ENCODE data around the gene WFDC6. TPM values are rescaled to one million over a fixed set of nuclear protein-coding genes. Genes with fewer than 3 reads are reported as not detected.

WFDC6 gene
- total and polyA plus RNA-seq, 2 experiments from 2014 or later, result not detected

DNA sequence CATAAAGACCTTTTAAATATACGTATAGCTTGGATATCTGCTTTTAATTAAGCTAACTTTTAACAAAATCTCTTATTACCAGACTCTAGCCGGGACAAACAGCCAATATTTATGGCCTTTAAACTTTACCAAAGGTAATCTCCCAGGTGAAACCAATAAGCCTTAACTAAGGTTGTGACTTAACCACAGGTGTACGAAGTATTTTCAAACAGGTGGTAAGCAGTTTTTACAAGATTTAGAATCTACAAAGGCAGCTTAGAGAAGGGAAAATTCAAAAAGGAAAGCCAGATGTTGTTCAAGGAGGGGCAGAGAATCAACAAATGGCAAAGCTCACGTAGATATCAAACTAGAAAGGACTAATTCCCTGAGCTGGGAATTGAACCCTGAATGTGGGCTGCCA, 53.9 kb downstream of the WFDC6 start:
- H3K4me1 ChIP-seq (ENCODE audit: low read depth), result no peaks in the 10 kb centered on the region
- H3K36me3 ChIP-seq, result no peaks in the 10 kb centered on the region
- H3K27me3 ChIP-seq, result no peaks in the 10 kb centered on the region
- no peak overlapping the region for H3K4me3 ChIP-seq
- H3K27ac ChIP-seq, result no peak overlapping the region
- no peaks in the 10 kb centered on the region for H3K9me3 ChIP-seq (ENCODE audit: low read depth)
- TF ChIP-seq, protein P1, sequence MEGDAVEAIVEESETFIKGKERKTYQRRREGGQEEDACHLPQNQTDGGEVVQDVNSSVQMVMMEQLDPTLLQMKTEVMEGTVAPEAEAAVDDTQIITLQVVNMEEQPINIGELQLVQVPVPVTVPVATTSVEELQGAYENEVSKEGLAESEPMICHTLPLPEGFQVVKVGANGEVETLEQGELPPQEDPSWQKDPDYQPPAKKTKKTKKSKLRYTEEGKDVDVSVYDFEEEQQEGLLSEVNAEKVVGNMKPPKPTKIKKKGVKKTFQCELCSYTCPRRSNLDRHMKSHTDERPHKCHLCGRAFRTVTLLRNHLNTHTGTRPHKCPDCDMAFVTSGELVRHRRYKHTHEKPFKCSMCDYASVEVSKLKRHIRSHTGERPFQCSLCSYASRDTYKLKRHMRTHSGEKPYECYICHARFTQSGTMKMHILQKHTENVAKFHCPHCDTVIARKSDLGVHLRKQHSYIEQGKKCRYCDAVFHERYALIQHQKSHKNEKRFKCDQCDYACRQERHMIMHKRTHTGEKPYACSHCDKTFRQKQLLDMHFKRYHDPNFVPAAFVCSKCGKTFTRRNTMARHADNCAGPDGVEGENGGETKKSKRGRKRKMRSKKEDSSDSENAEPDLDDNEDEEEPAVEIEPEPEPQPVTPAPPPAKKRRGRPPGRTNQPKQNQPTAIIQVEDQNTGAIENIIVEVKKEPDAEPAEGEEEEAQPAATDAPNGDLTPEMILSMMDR (IDR thresholded peaks at IDR 0.05; ENCODE audit: low read depth, low read length), result no peak
- no peak for DNase-seq (ENCODE audit: low read depth in 1 of 2, low spot score in 1 of 2)

GRCh38 chr20:45484676-45485075, 54.6 kb downstream of the WFDC6 start:
- no peak for DNase-seq (ENCODE audit: low read depth in 1 of 2, low spot score in 1 of 2)
- TF ChIP-seq, protein P1 (IDR thresholded peaks at IDR 0.05; ENCODE audit: low read depth, low read length), result no peak
- Histone ChIP-seq H3K27ac (no peak overlapping the region), H3K4me1 (ENCODE audit: low read depth) (no peaks in the 10 kb centered on the region), H3K27me3 (no peaks in the 10 kb centered on the region), H3K9me3 (ENCODE audit: low read depth) (no peaks in the 10 kb centered on the region), H3K4me3 (no peak overlapping the region), H3K36me3 (no peaks in the 10 kb centered on the region)

Other genes with a start within 250 kb of the WFDC6 start
- gene RBPJL, start 232.6 kb downstream of the WFDC6 start, total RNA-seq, result not detected in 2 replicates
- not detected in 2 replicates for gene RBPJL, start 232.6 kb downstream of the WFDC6 start, polyA plus RNA-seq
- not detected in 2 replicates for gene MATN4, start 231.2 kb downstream of the WFDC6 start, total RNA-seq
- gene MATN4, start 231.2 kb downstream of the WFDC6 start, polyA plus RNA-seq, result not detected in 2 replicates
- gene SDC4, start 191.1 kb downstream of the WFDC6 start, total RNA-seq, result 36.0 and 55.7 TPM in 2 replicates
- gene SDC4, start 191.1 kb downstream of the WFDC6 start, polyA plus RNA-seq, result 35.4 and 74.4 TPM in 2 replicates
- gene SYS1, start 176.3 kb downstream of the WFDC6 start, total RNA-seq, result 24.5 and 28.0 TPM in 2 replicates
- 16.9 and 20.0 TPM in 2 replicates for gene SYS1, start 176.3 kb downstream of the WFDC6 start, polyA plus RNA-seq
- gene TP53TG5, start 161.2 kb downstream of the WFDC6 start, total RNA-seq, result 0.32 and 0.39 TPM in 2 replicates
- gene TP53TG5, start 161.2 kb downstream of the WFDC6 start, polyA plus RNA-seq, result 3.5 and 3.8 TPM in 2 replicates
- 51.2 and 62.9 TPM in 2 replicates for gene DBNDD2, start 131.2 kb downstream of the WFDC6 start, total RNA-seq
- 85.4 and 89.3 TPM in 2 replicates for gene DBNDD2, start 131.2 kb downstream of the WFDC6 start, polyA plus RNA-seq
- gene PIGT, start 123.3 kb downstream of the WFDC6 start, total RNA-seq, result 84.6 and 87.4 TPM in 2 replicates
- 150 and 156 TPM in 2 replicates for gene PIGT, start 123.3 kb downstream of the WFDC6 start, polyA plus RNA-seq
- gene WFDC2, start 69.7 kb downstream of the WFDC6 start, total RNA-seq, result 0.95 and 3.0 TPM in 2 replicates
- 7.5 and 8.5 TPM in 2 replicates for gene WFDC2, start 69.7 kb downstream of the WFDC6 start, polyA plus RNA-seq
- not detected in 2 replicates for gene SPINT3, start 23.9 kb downstream of the WFDC6 start, total RNA-seq
- not detected in 2 replicates for gene SPINT3, start 23.9 kb downstream of the WFDC6 start, polyA plus RNA-seq
- gene EPPIN, start 7.9 kb upstream of the WFDC6 start, total RNA-seq, result not detected in 2 replicates
- gene EPPIN, start 7.9 kb upstream of the WFDC6 start, polyA plus RNA-seq, result not detected in 2 replicates
- gene WFDC8, start 39.8 kb upstream of the WFDC6 start, total RNA-seq, result not detected in 2 replicates
- gene WFDC8, start 39.8 kb upstream of the WFDC6 start, polyA plus RNA-seq, result not detected in 2 replicates
- gene WFDC10A, start 90.3 kb upstream of the WFDC6 start, total RNA-seq, result not detected in 2 replicates
- gene WFDC10A, start 90.3 kb upstream of the WFDC6 start, polyA plus RNA-seq, result not detected in 2 replicates
- not detected in 2 replicates for gene WFDC9, start 91.8 kb upstream of the WFDC6 start, total RNA-seq
- not detected in 2 replicates for gene WFDC9, start 91.8 kb upstream of the WFDC6 start, polyA plus RNA-seq
- not detected in 2 replicates for gene WFDC11, start 130.8 kb upstream of the WFDC6 start, total RNA-seq
- gene WFDC11, start 130.8 kb upstream of the WFDC6 start, polyA plus RNA-seq, result not detected in 2 replicates
- not detected in 2 replicates for gene WFDC13, start 162.6 kb upstream of the WFDC6 start, total RNA-seq
- not detected in 2 replicates for gene WFDC13, start 162.6 kb upstream of the WFDC6 start, polyA plus RNA-seq
- not detected in 2 replicates for gene WFDC10B, start 165.5 kb upstream of the WFDC6 start, total RNA-seq
- not detected in 2 replicates for gene WFDC10B, start 165.5 kb upstream of the WFDC6 start, polyA plus RNA-seq
- not detected in 2 replicates for gene SPINT4, start 182.9 kb upstream of the WFDC6 start, total RNA-seq
- gene SPINT4, start 182.9 kb upstream of the WFDC6 start, polyA plus RNA-seq, result not detected in 2 replicates